Measurements from ENCODE around the gene PTPRJ.

GRCh38 chr11:48172818-48173609, 192.7 kb downstream of the PTPRJ start:
- no peak for TF ChIP-seq ELF4 (IDR thresholded peaks at IDR 0.05)
- TF ChIP-seq BHLHE40 (IDR thresholded peaks at IDR 0.05; ENCODE audit: borderline replicate concordance), result no peak
- TF ChIP-seq FOXA1 (IDR thresholded peaks at IDR 0.05), result no peak
- no peak for TF ChIP-seq FOXM1 (IDR thresholded peaks at IDR 0.05; ENCODE audit: borderline replicate concordance)
- TF ChIP-seq ZNF384 (IDR thresholded peaks at IDR 0.05), result no peak

Measured in HEK293T (cell line).